SK-N-SH treated with all-trans-retinoic acid at 6 μM for 48 hours (cell line): ENCODE data around the gene FBXL13.
A peak's percentile ranks its signal among the peaks of the same experiment; 100 is the strongest.
"Not testable (repeated sequence)": the region's sequence is repeated elsewhere in the genome, so short reads cannot be mapped to it uniquely, and the experiment has no call there.

ENCODE experiments used
- ATAC-seq: fragments of 200-7000 bp; cut with Tn5 transposase; 3 replicates; pipeline ENCODE4 v1.9.1; 2020; ENCODE audit warnings: mild to moderate bottlenecking, moderate library complexity
- ARNTL ChIP-seq: fragments of 450-650 bp; formaldehyde crosslinking; IDR thresholded peaks from 2 replicates; pipeline ENCODE4 v1.5.0; 2020; ENCODE audit warnings: low read depth, mild to moderate bottlenecking, moderate library complexity, borderline replicate concordance
- BACH2 ChIP-seq: fragments of 250-450 bp; sonication (Bioruptor Pico); IDR thresholded peaks from 2 replicates; pipeline ENCODE4 v1.9.0; 2021; ENCODE audit warnings: mild to moderate bottlenecking, borderline replicate concordance
- CREB5 ChIP-seq: fragments of 250-450 bp; sonication (Bioruptor Pico); IDR thresholded peaks from 2 replicates; pipeline ENCODE4 v1.5.1; 2020; ENCODE audit warnings: low read depth, mild to moderate bottlenecking, moderate library complexity
- CSDC2 ChIP-seq: fragments of 250-450 bp; sonication (Bioruptor Pico); IDR thresholded peaks from 2 replicates; pipeline ENCODE4 v1.5.0; 2020; ENCODE audit warnings: mild to moderate bottlenecking, moderate library complexity
- CSRNP3 ChIP-seq: fragments of 250-450 bp; sonication (Bioruptor Pico); IDR thresholded peaks from 2 replicates; pipeline ENCODE4 v1.5.1; 2021; ENCODE audit warnings: mild to moderate bottlenecking, moderate library complexity
- ESRRG ChIP-seq: fragments of 250-450 bp; sonication (Bioruptor Pico); IDR thresholded peaks from 2 replicates; pipeline ENCODE4 v1.6.1; 2021; ENCODE audit warnings: mild to moderate bottlenecking
- GLIS3 ChIP-seq: fragments of 250-450 bp; sonication (Bioruptor Pico); IDR thresholded peaks from 2 replicates; pipeline ENCODE4 v1.5.0; 2020; ENCODE audit warnings: mild to moderate bottlenecking, moderate library complexity
- OSR1 ChIP-seq: fragments of 250-450 bp; sonication (Bioruptor Pico); IDR thresholded peaks from 2 replicates; pipeline ENCODE4 v1.8.0; 2022; ENCODE audit warnings: moderate library complexity, mild to moderate bottlenecking, inconsistent platforms
- PATZ1 ChIP-seq: fragments of 250-450 bp; sonication (Bioruptor Pico); IDR thresholded peaks from 2 replicates; pipeline ENCODE4 v1.8.0; 2020; ENCODE audit warnings: mild to moderate bottlenecking, moderate library complexity, borderline replicate concordance
- POU6F1 ChIP-seq: fragments of 250-450 bp; sonication (Bioruptor Pico); IDR thresholded peaks from 2 replicates; pipeline ENCODE4 v1.8.0; 2021; ENCODE audit warnings: low read depth, mild to moderate bottlenecking, moderate library complexity, borderline replicate concordance
- PPARA ChIP-seq: fragments of 250-450 bp; sonication (Bioruptor Pico); IDR thresholded peaks from 2 replicates; pipeline ENCODE4 v1.5.0; 2020; ENCODE audit warnings: mild to moderate bottlenecking, borderline replicate concordance
- SNAI2 ChIP-seq: fragments of 250-450 bp; sonication (Bioruptor Pico); IDR thresholded peaks from 2 replicates; pipeline ENCODE4 v1.5.0; 2020; ENCODE audit warnings: mild to moderate bottlenecking, moderate library complexity
- TOX ChIP-seq: fragments of 250-450 bp; sonication (Bioruptor Pico); IDR thresholded peaks from 2 replicates; pipeline ENCODE4 v1.8.0; 2021; ENCODE audit warnings: mild to moderate bottlenecking, moderate library complexity, borderline replicate concordance
- TSHZ2 ChIP-seq: fragments of 250-450 bp; sonication (Bioruptor Pico); IDR thresholded peaks from 2 replicates; pipeline ENCODE4 v1.5.0; 2020; ENCODE audit warnings: mild to moderate bottlenecking, moderate library complexity
- ZC3H10 ChIP-seq: fragments of 250-450 bp; sonication (Bioruptor Pico); IDR thresholded peaks from 2 replicates; pipeline ENCODE4 v1.5.1; 2021; ENCODE audit warnings: mild to moderate bottlenecking, moderate library complexity
- ZFP3 ChIP-seq: fragments of 250-450 bp; sonication (Bioruptor Pico); IDR thresholded peaks from 2 replicates; pipeline ENCODE4 v1.5.0; 2020; ENCODE audit warnings: mild to moderate bottlenecking, moderate library complexity
- ZFP30 ChIP-seq: fragments of 450-650 bp; formaldehyde crosslinking; IDR thresholded peaks from 2 replicates; pipeline ENCODE4 v1.5.0; 2022; ENCODE audit warnings: mild to moderate bottlenecking, moderate library complexity
- ZNF565 ChIP-seq: fragments of 450-650 bp; formaldehyde crosslinking; conservative IDR thresholded peaks from 2 replicates; pipeline ENCODE4 v1.5.0; 2020; ENCODE audit warnings: low read depth, mild to moderate bottlenecking, moderate library complexity
- ZNF70 ChIP-seq: fragments of 450-650 bp; formaldehyde crosslinking; IDR thresholded peaks from 2 replicates; pipeline ENCODE4 v1.5.0; 2020; ENCODE audit warnings: mild to moderate bottlenecking, moderate library complexity
- ZNF8 ChIP-seq: fragments of 450-650 bp; formaldehyde crosslinking; IDR thresholded peaks from 2 replicates; pipeline ENCODE4 v1.5.0; 2020; ENCODE audit warnings: mild to moderate bottlenecking, moderate library complexity

Gene FBXL13

GRCh38 chr7:102981451-102981850 is 93.1 kb downstream of the FBXL13 start:
- ATAC-seq = no peak
- no peak for TF ChIP-seq ARNTL (CRISPR knock-in tag)
- TF ChIP-seq OSR1 (CRISPR knock-in tag) = no peak

GRCh38 chr7:102979670-102980069 is 94.9 kb downstream of the FBXL13 start:
- TF ChIP-seq PPARA (CRISPR knock-in tag) (no peak), TSHZ2 (no peak), ZNF8 (no peak), ARNTL (CRISPR knock-in tag) (no peak), SNAI2 (CRISPR knock-in tag) (no peak), CSDC2 (CRISPR knock-in tag) (no peak)

GRCh38 chr7:102978284-102978683 is 96.3 kb downstream of the FBXL13 start:
- no peak for TF ChIP-seq SNAI2 (CRISPR knock-in tag)
- TF ChIP-seq ZFP3 = 0 out of 2 replicates have a peak, but pooled peaks have one; percentile 22
- peak; percentile 84 for ATAC-seq

More at GRCh38 chr7:102979670-102980069, 94.9 kb downstream of the FBXL13 start:
- ATAC-seq = no peak

GRCh38 chr7:102977586-102977985 is 97.0 kb downstream of the FBXL13 start:
- ATAC-seq = not testable (repeated sequence)

- TF ChIP-seq TSHZ2 (no peak), SNAI2 (CRISPR knock-in tag) (no peak), TOX (CRISPR knock-in tag) (no peak), CSDC2 (CRISPR knock-in tag) (no peak), ZFP30 (CRISPR knock-in tag) (no peak), GLIS3 (CRISPR knock-in tag) (no peak), ZFP3 (no peak), ZNF70 (CRISPR knock-in tag) (no peak), ZNF8 (no peak), PPARA (CRISPR knock-in tag) (no peak), BACH2 (CRISPR knock-in tag) (no peak), ZC3H10 (CRISPR knock-in tag) (no peak), ARNTL (CRISPR knock-in tag) (no peak), OSR1 (CRISPR knock-in tag) (no peak), POU6F1 (no peak), ZNF565 (CRISPR knock-in tag) (no peak)
- TF ChIP-seq, all 23 proteins: peak for 0
- no peak for ATAC-seq
These were observed 98.1 kb downstream of the FBXL13 start for GRCh38 chr7:102976493-102976892.

- TF ChIP-seq CREB5 (no peak), PATZ1 (CRISPR knock-in tag) (no peak), ESRRG (CRISPR knock-in tag) (no peak), BACH2 (CRISPR knock-in tag) (no peak), SNAI2 (CRISPR knock-in tag) (no peak), ZNF565 (CRISPR knock-in tag) (no peak), ZNF8 (no peak), CSRNP3 (CRISPR knock-in tag) (no peak), ZFP3 (no peak), OSR1 (CRISPR knock-in tag) (no peak)
- no peak for ATAC-seq
These were observed 98.7 kb downstream of the FBXL13 start for GRCh38 chr7:102975854-102976253.
